H9 (cell line): ENCODE results near the gene ATP13A2. TPM values are rescaled to one million over a fixed set of nuclear protein-coding genes. Genes with fewer than 3 reads are reported as not detected.

Source experiments
- DNase-seq: peaks from one replicate; pipeline ENCODE4 v3.0.0-alpha.2; 2017
- H2AFZ ChIP-seq: one replicate; pipeline ENCODE4 v1.6.1; 2013; ENCODE audit warnings: mild to moderate bottlenecking, low read length, control low read depth, moderate library complexity
- H2AK5ac ChIP-seq: 2 replicates; pipeline ENCODE4 v1.6.1; 2013; ENCODE audit warnings: low read length, control low read depth, mixed read lengths; ENCODE audit not compliant: insufficient read length
- H2BK120ac ChIP-seq: one replicate; pipeline ENCODE4 v1.6.1; 2013; ENCODE audit warnings: low read depth, mild to moderate bottlenecking, low read length, control low read depth, inconsistent platforms; ENCODE audit not compliant: poor library complexity, severe bottlenecking
- H2BK12ac ChIP-seq: 2 replicates; pipeline ENCODE4 v1.6.1; 2013; ENCODE audit warnings: low read length, control low read depth, mixed read lengths, low read depth; ENCODE audit not compliant: insufficient read length
- H2BK15ac ChIP-seq: 2 replicates; pipeline ENCODE4 v1.6.1; 2013; ENCODE audit warnings: low read depth, low read length, control low read depth
- H2BK20ac ChIP-seq: one replicate; pipeline ENCODE4 v1.6.1; 2013; ENCODE audit warnings: low read depth, mild to moderate bottlenecking, low read length, control low read depth, inconsistent platforms; ENCODE audit not compliant: poor library complexity, severe bottlenecking
- H2BK5ac ChIP-seq: 2 replicates; pipeline ENCODE4 v1.6.1; 2013; ENCODE audit warnings: low read length, control low read depth, mixed read lengths; ENCODE audit not compliant: insufficient read length
- H3K14ac ChIP-seq: 2 replicates; pipeline ENCODE4 v1.6.1; 2013; ENCODE audit warnings: low read length, control low read depth; ENCODE audit not compliant: insufficient read depth
- H3K18ac ChIP-seq: 2 replicates; pipeline ENCODE4 v1.6.1; 2013; ENCODE audit warnings: low read depth, mild to moderate bottlenecking, mixed read lengths, low read length, control low read depth; ENCODE audit not compliant: insufficient read length
- H3K23ac ChIP-seq: 2 replicates; pipeline ENCODE4 v1.6.1; 2013; ENCODE audit warnings: low read length, control low read depth, mixed read lengths, low read depth; ENCODE audit not compliant: insufficient read length
- H3K23me2 ChIP-seq: 2 replicates; pipeline ENCODE4 v1.6.1; 2013; ENCODE audit warnings: low read depth, mild to moderate bottlenecking, mixed read lengths, low read length, control low read depth; ENCODE audit not compliant: insufficient read length, poor library complexity, severe bottlenecking
- H3K27ac ChIP-seq: 2 replicates; pipeline ENCODE4 v1.5.1; 2013; ENCODE audit warnings: low read length, control low read depth, mixed read lengths, low read depth; ENCODE audit not compliant: insufficient read length
- H3K27me3 ChIP-seq: 2 replicates; pipeline ENCODE4 v1.6.1; 2013; ENCODE audit warnings: low read length, control low read depth, inconsistent platforms; ENCODE audit not compliant: insufficient read depth
- H3K4ac ChIP-seq: 2 replicates; pipeline ENCODE4 v1.6.1; 2013; ENCODE audit warnings: low read depth, mild to moderate bottlenecking, control low read depth, inconsistent platforms, low read length, moderate library complexity
- H3K4me1 ChIP-seq: 2 replicates; pipeline ENCODE4 v1.6.1; 2013; ENCODE audit warnings: low read length, control low read depth, inconsistent platforms; ENCODE audit not compliant: insufficient read depth
- H3K4me2 ChIP-seq: 2 replicates; pipeline ENCODE4 v1.6.1; 2013; ENCODE audit warnings: low read length, control low read depth, mixed read lengths; ENCODE audit not compliant: insufficient read length, insufficient read depth
- H3K56ac ChIP-seq: 2 replicates; pipeline ENCODE4 v1.6.1; 2013; ENCODE audit warnings: low read depth, mild to moderate bottlenecking, mixed read lengths, low read length, control low read depth; ENCODE audit not compliant: insufficient read length
- H3K79me1 ChIP-seq: 2 replicates; pipeline ENCODE4 v1.6.1; 2013; ENCODE audit warnings: low read depth, mild to moderate bottlenecking, moderate library complexity, low read length, control low read depth, inconsistent platforms; ENCODE audit not compliant: insufficient read depth, poor library complexity, severe bottlenecking
- H3K79me2 ChIP-seq: 2 replicates; pipeline ENCODE4 v1.6.1; 2013; ENCODE audit warnings: low read length, control low read depth, inconsistent platforms; ENCODE audit not compliant: insufficient read depth
- H3K9ac ChIP-seq: 2 replicates; pipeline ENCODE4 v1.6.1; 2013; ENCODE audit warnings: low read length, control low read depth, mixed read lengths; ENCODE audit not compliant: insufficient read length; ENCODE audit errors: extremely low read depth
- H3K9me3 ChIP-seq: one replicate; pipeline ENCODE4 v1.6.1; 2013; ENCODE audit warnings: low read depth, low read length, inconsistent platforms; ENCODE audit not compliant: control insufficient read depth
- H3T11ph ChIP-seq: one replicate; pipeline ENCODE4 v1.6.1; 2013; ENCODE audit warnings: mild to moderate bottlenecking, low read length, control low read depth, inconsistent platforms
- H4K20me1 ChIP-seq: one replicate; pipeline ENCODE4 v1.6.1; 2013; ENCODE audit not compliant: control insufficient read depth, insufficient read length, insufficient read depth
- H4K5ac ChIP-seq: 2 replicates; pipeline ENCODE4 v1.6.1; 2013; ENCODE audit warnings: low read depth, mild to moderate bottlenecking, mixed read lengths, low read length, control low read depth; ENCODE audit not compliant: insufficient read length
- H4K8ac ChIP-seq: replicated peaks from 2 replicates; pipeline ENCODE4 v1.6.1; 2013; ENCODE audit warnings: low read length, control low read depth, mixed read lengths, low read depth; ENCODE audit not compliant: insufficient read length
- H4K91ac ChIP-seq: 2 replicates; pipeline ENCODE4 v1.6.1; 2013; ENCODE audit warnings: low read depth, mild to moderate bottlenecking, moderate library complexity, mixed read lengths, low read length, control low read depth; ENCODE audit not compliant: insufficient read length
- H3K27ac Mint-ChIP-seq, 3 experiments: 2 replicates in 2 of 3; 3 replicates in 1 of 3; pipeline ENCODE4 v1.8.0; 2020 to 2021; ENCODE audit warnings: mixed read lengths in 3 of 3, mild to moderate bottlenecking in 1 of 3, moderate library complexity in 1 of 3
- H3K27me3 Mint-ChIP-seq: 2 replicates; pipeline ENCODE4 v1.8.0; 2021; ENCODE audit warnings: low read depth, mild to moderate bottlenecking, moderate library complexity, mixed read lengths
- H3K36me3 Mint-ChIP-seq, 3 experiments: 2 replicates in 2 of 3; 3 replicates in 1 of 3; pipeline ENCODE4 v1.8.0; 2020 to 2021; ENCODE audit warnings: low read depth in 3 of 3, mixed read lengths in 3 of 3; ENCODE audit not compliant: insufficient read depth in 1 of 3
- H3K4me1 Mint-ChIP-seq, 2 experiments: 2 replicates each; pipeline ENCODE4 v1.8.0; 2020; ENCODE audit warnings: mixed read lengths in 2 of 2
- H3K4me3 Mint-ChIP-seq, 2 experiments: 2 replicates in 1 of 2; 3 replicates in 1 of 2; pipeline ENCODE4 v1.8.0; 2020 to 2021; ENCODE audit warnings: mild to moderate bottlenecking in 2 of 2, mixed read lengths in 2 of 2, moderate library complexity in 1 of 2
- H3K9me3 Mint-ChIP-seq, 2 experiments: 2 replicates in 1 of 2; 3 replicates in 1 of 2; pipeline ENCODE4 v1.8.0; 2020; ENCODE audit warnings: mild to moderate bottlenecking in 2 of 2, mixed read lengths in 2 of 2, moderate library complexity in 1 of 2
- CTCF ChIP-seq: fragments of 200-600 bp; sonication (generic); conservative IDR thresholded peaks from 3 replicates; pipeline ENCODE4 v1.8.0; 2021; ENCODE audit warnings: antibody characterized with exemption, mild to moderate bottlenecking
- WGBS: extraction: QIAGEN DNeasy Blood & Tissue Kit; methylation state at CpG from one replicate; pipeline ENCODE4 v1.1.7; 2013; ENCODE audit warnings: missing lambda C conversion rate, low lambda C conversion rate, mixed read lengths; ENCODE audit not compliant: insufficient read length; ENCODE audit errors: extremely low coverage; 5-methylcytosine and 5-hydroxymethylcytosine counted together
- total RNA-seq: library from RNA; stranded (reverse); gene quantifications from 2 replicates; pipeline ENCODE4 v1.2.1, GENCODE V29; 2021

ATP13A2 gene
- total RNA-seq, 1 experiment from 2014 or later: 53.6 TPM

DNA sequence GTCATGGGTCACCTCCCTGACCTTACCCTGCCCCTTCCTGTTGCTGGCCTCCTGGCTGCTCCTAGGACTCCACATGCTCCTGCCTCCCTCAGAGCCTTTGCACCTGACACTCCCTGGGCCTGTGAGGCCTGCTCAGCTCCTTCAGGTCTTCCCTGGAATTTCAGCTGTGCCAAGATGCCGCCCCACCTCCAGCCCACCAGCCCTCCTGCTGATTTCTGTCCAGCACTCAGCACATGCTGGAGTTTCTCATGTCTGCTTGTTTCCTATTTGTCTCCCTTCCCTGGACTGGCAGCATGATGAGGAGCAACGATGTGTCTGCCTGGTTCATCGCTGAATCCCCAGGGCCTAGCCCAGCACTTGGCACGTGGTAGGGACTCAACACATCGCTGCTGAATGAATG, 34.4 kb downstream of the ATP13A2 start:
- H3K27me3 Mint-ChIP-seq: peaks cover 9% of the 10 kb centered on the region
- no peak overlapping the region for H2BK15ac ChIP-seq
- H4K8ac ChIP-seq: no peak overlapping the region
- H3K27me3 ChIP-seq: no peaks in the 10 kb centered on the region
- no peaks in the 10 kb centered on the region; the same call in 1 of the 2 replicates for H3K4me1 ChIP-seq
- peaks cover 8 to 39% (median 38%) of the 10 kb centered on the region in 3 experiments for H3K36me3 Mint-ChIP-seq
- H3K18ac ChIP-seq: no peak overlapping the region
- H3K79me1 ChIP-seq: no peaks in the 10 kb centered on the region
- H3K79me2 ChIP-seq: no peaks in the 10 kb centered on the region; the same call in 1 of the 2 replicates
- H4K20me1 ChIP-seq: no peaks in the 10 kb centered on the region
- H3K23me2 ChIP-seq: peaks cover 11% of the 10 kb centered on the region
- peak overlapping the region in 1 of 3 experiments; percentile 29; a peak in 2 of 7 replicates for H3K27ac Mint-ChIP-seq
- H4K5ac ChIP-seq: no peak overlapping the region
- H2BK5ac ChIP-seq: no peak overlapping the region
- H2AFZ ChIP-seq: no peak overlapping the region
- TF ChIP-seq CTCF: no peak
- H3K4me3 Mint-ChIP-seq: no peak overlapping the region
- H2BK12ac ChIP-seq: no peak overlapping the region
- H3K14ac ChIP-seq: no peak overlapping the region
- H3K9me3 ChIP-seq: no peaks in the 10 kb centered on the region
- no peak overlapping the region for H3K4me2 ChIP-seq
- H3K27ac ChIP-seq: no peak overlapping the region
- H3K56ac ChIP-seq: no peak overlapping the region
- H3K23ac ChIP-seq: no peak overlapping the region
- no peak overlapping the region for H2AK5ac ChIP-seq
- H4K91ac ChIP-seq: no peak overlapping the region
- H3K9me3 Mint-ChIP-seq: no peaks in the 10 kb centered on the region
- no peak overlapping the region for H2BK20ac ChIP-seq
- H3K4ac ChIP-seq: no peak overlapping the region
- no CpG with 5 or more reads among the region's 5 CpGs for WGBS
- no peak overlapping the region for H3T11ph ChIP-seq
- peaks cover 20 to 35% of the 10 kb centered on the region in 2 experiments for H3K4me1 Mint-ChIP-seq
- DNase-seq: no peak
- H2BK120ac ChIP-seq: no peak overlapping the region
- no peak overlapping the region for H3K9ac ChIP-seq
